SK-N-SH (cell line): ENCODE measurements around the gene ACCS. TPM values are rescaled to one million over a fixed set of nuclear protein-coding genes. Genes with fewer than 3 reads are reported as not detected.

Source experiments
- CTCF ChIA-PET: fragments of 300-600, 350-600 bp; formaldehyde crosslinking; extraction: SDS; loops from one replicate; lab custom pipeline; 2021; lab: Yijun Ruan, JAX
- POLR2A ChIA-PET: fragments of 350-600 bp; sonication (Branson Sonifier 250); formaldehyde crosslinking; extraction: SDS; loops from one replicate; lab custom pipeline; 2020; ENCODE audit warnings: antibody characterized with exemption, inconsistent platforms; lab: Yijun Ruan, JAX
- DNase-seq: peaks from one replicate; pipeline ENCODE4 v3.0.0; 2012
- H2AFZ ChIP-seq: fragments of 200-600 bp; sonication (generic); 2 replicates; pipeline ENCODE4 v1.8.1; 2016; ENCODE audit warnings: antibody characterized with exemption, mild to moderate bottlenecking, low read depth
- H3F3A ChIP-seq: fragments of 200-600 bp; sonication (generic); replicated peaks from 2 replicates; pipeline ENCODE3; 2016; ENCODE audit warnings: antibody characterized with exemption, mild to moderate bottlenecking; ENCODE audit not compliant: insufficient read depth
- H3K27ac ChIP-seq, 2 experiments: fragments of 200-500 bp in 1 of 2; fragments of 200-600 bp in 1 of 2; sonication (Bioruptor generic) in 1 of 2; sonication (generic), shearing (Covaris generic) in 1 of 2; 2 replicates each; pipeline versions ENCODE4 v1.5.1 to v1.6.1; 2014 to 2016; ENCODE audit warnings: low read depth in 2 of 2, inconsistent platforms in 1 of 2, low read length in 1 of 2, mild to moderate bottlenecking in 1 of 2, mixed read lengths in 1 of 2
- H3K27me3 ChIP-seq: fragments of 200-600 bp; sonication (generic), shearing (Covaris generic); 2 replicates; pipeline ENCODE4 v1.6.1; 2016; ENCODE audit warnings: mixed run types; ENCODE audit not compliant: insufficient read depth
- H3K36me3 ChIP-seq, 2 experiments: fragments of 200-500 bp in 1 of 2; fragments of 200-600 bp in 1 of 2; sonication (Bioruptor generic) in 1 of 2; sonication (generic) in 1 of 2; replicated peaks in 1 of 2; 2 replicates each; pipeline versions ENCODE3 to v1.5.1; 2014 to 2016; ENCODE audit warnings: low read length in 1 of 2, mild to moderate bottlenecking in 1 of 2; ENCODE audit not compliant: insufficient read depth in 2 of 2, control insufficient read depth in 1 of 2
- H3K4me1 ChIP-seq, 2 experiments: fragments of 200-500 bp in 1 of 2; fragments of 200-600 bp in 1 of 2; sonication (Bioruptor generic) in 1 of 2; sonication (generic), shearing (Covaris generic) in 1 of 2; 2 replicates each; pipeline versions ENCODE4 v1.5.1 to v1.6.1; 2014 to 2016; ENCODE audit warnings: low read depth in 1 of 2, low read length in 1 of 2, mixed run types in 1 of 2; ENCODE audit not compliant: insufficient read depth in 2 of 2, control insufficient read depth in 1 of 2
- H3K4me2 ChIP-seq: fragments of 200-600 bp; sonication (generic), shearing (Covaris generic); 2 replicates; pipeline ENCODE4 v1.6.1; 2017; ENCODE audit warnings: mixed run types
- H3K4me3 ChIP-seq, 2 experiments: fragments of 200-500 bp in 1 of 2; fragments of 200-600 bp in 1 of 2; sonication (Bioruptor generic) in 1 of 2; sonication (generic), shearing (Covaris generic) in 1 of 2; 2 replicates each; pipeline versions ENCODE4 v1.5.1 to v1.8.1; 2014 to 2016; ENCODE audit warnings: low read depth in 2 of 2, inconsistent platforms in 1 of 2, low read length in 1 of 2, mild to moderate bottlenecking in 1 of 2, mixed read lengths in 1 of 2, moderate library complexity in 1 of 2
- H3K79me2 ChIP-seq: fragments of 200-600 bp; sonication (generic); 2 replicates; pipeline ENCODE4 v1.8.1; 2017; ENCODE audit warnings: mild to moderate bottlenecking; ENCODE audit not compliant: insufficient read depth
- H3K9ac ChIP-seq: fragments of 200-600 bp; sonication (generic); 2 replicates; pipeline ENCODE4 v1.6.1; 2017; ENCODE audit warnings: mixed run types
- H3K9me2 ChIP-seq: fragments of 200-600 bp; sonication (generic); 2 replicates; pipeline ENCODE4 v1.6.1; 2017; ENCODE audit warnings: mixed run types
- H3K9me3 ChIP-seq: fragments of 200-600 bp; sonication (generic); 2 replicates; pipeline ENCODE4 v1.6.1; 2017; ENCODE audit warnings: mixed run types, mild to moderate bottlenecking, moderate library complexity
- H4K20me1 ChIP-seq: fragments of 200-600 bp; sonication (generic); 2 replicates; pipeline ENCODE4 v1.6.1; 2017; ENCODE audit warnings: mild to moderate bottlenecking, mixed run types; ENCODE audit not compliant: insufficient read depth
- CTCF ChIP-seq: fragments of 200-600 bp; sonication (generic); IDR thresholded peaks from 2 replicates; pipeline ENCODE4 v1.6.1; 2017; ENCODE audit warnings: antibody characterized with exemption, mild to moderate bottlenecking, moderate library complexity
- ELF1 ChIP-seq: IDR thresholded peaks from 2 replicates; pipeline ENCODE4 v1.4.0; 2012
- FOXM1 ChIP-seq: IDR thresholded peaks from 2 replicates; pipeline ENCODE4 v1.4.0; 2012; ENCODE audit warnings: low read depth, mild to moderate bottlenecking
- GABPA ChIP-seq: IDR thresholded peaks from 2 replicates; pipeline ENCODE4 v1.4.0; 2012; ENCODE audit warnings: low read depth, mild to moderate bottlenecking
- GATA2 ChIP-seq: sonication (generic); formaldehyde crosslinking; IDR thresholded peaks from 2 replicates; pipeline ENCODE4 v1.5.0; 2020; ENCODE audit warnings: mild to moderate bottlenecking, missing genetic modification reagents
- JUND ChIP-seq: IDR thresholded peaks from 2 replicates; pipeline ENCODE4 v1.4.0; 2012
- MEF2A ChIP-seq: IDR thresholded peaks from 2 replicates; pipeline ENCODE4 v1.4.0; 2012; ENCODE audit warnings: low read depth, borderline replicate concordance
- MXI1 ChIP-seq: IDR thresholded peaks from 2 replicates; pipeline ENCODE4 v1.6.1; 2012; ENCODE audit warnings: mild to moderate bottlenecking, low read depth, low read length, improper control_type of control experiment
- NFIC ChIP-seq: IDR thresholded peaks from 2 replicates; pipeline ENCODE4 v1.4.0; 2012; ENCODE audit warnings: borderline replicate concordance
- NRF1 ChIP-seq: IDR thresholded peaks from 2 replicates; pipeline ENCODE4 v1.6.1; 2012; ENCODE audit warnings: low read depth, mild to moderate bottlenecking, low read length
- RCOR1 ChIP-seq: fragments of 150-350 bp; IDR thresholded peaks from 2 replicates; pipeline ENCODE4 v1.6.1; 2017; ENCODE audit warnings: antibody characterized with exemption, low read length
- REST ChIP-seq: IDR thresholded peaks from 2 replicates; pipeline ENCODE4 v1.6.1; 2012; ENCODE audit warnings: mild to moderate bottlenecking, low read depth, low read length, moderate library complexity
- RFX5 ChIP-seq: IDR thresholded peaks from 2 replicates; pipeline ENCODE4 v1.6.1; 2012; ENCODE audit warnings: mild to moderate bottlenecking, improper control_type of control experiment, low read length
- RXRA ChIP-seq: IDR thresholded peaks from 2 replicates; pipeline ENCODE4 v1.4.0; 2012; ENCODE audit warnings: low read depth, mild to moderate bottlenecking, borderline replicate concordance
- TCF12 ChIP-seq: IDR thresholded peaks from 2 replicates; pipeline ENCODE4 v1.4.0; 2012
- YY1 ChIP-seq: IDR thresholded peaks from 2 replicates; pipeline ENCODE4 v1.4.0; 2012; ENCODE audit warnings: low read depth, mild to moderate bottlenecking
- ZBTB33 ChIP-seq: IDR thresholded peaks from 2 replicates; pipeline ENCODE4 v1.4.0; 2012; ENCODE audit warnings: low read depth, borderline replicate concordance
- WGBS: methylation state at CpG from one replicate; pipeline ENCODE4 v1.1.6; 2017; ENCODE audit warnings: low lambda C conversion rate; 5-methylcytosine and 5-hydroxymethylcytosine counted together
- polyA plus RNA-seq, 3 experiments: library from polyadenylated mRNA; depleted of rRNA; stranded (reverse); fragments of >200 nt; gene quantifications; 2 replicates each; pipeline ENCODE4 v1.2.3, GENCODE V29; 2012
- TF ChIP-seq, protein P1 (sequence below): IDR thresholded peaks from 2 replicates; pipeline ENCODE4 v1.4.0; 2012; ENCODE audit warnings: low read depth
- TF ChIP-seq, protein P2 (sequence below): IDR thresholded peaks from 2 replicates; pipeline ENCODE4 v1.4.0; 2012; ENCODE audit warnings: low read depth, borderline replicate concordance
- TF ChIP-seq, protein P3 (sequence below): fragments of 150-350 bp; IDR thresholded peaks from 2 replicates; pipeline ENCODE4 v1.6.1; 2016; ENCODE audit warnings: mild to moderate bottlenecking, low read depth, low read length

Gene ACCS
- polyA plus RNA-seq, 1 of the 3 experiments (the other 2 are of a cell fraction), result 28.5 TPM

- no peaks in the 10 kb centered on the region for H3K9me3 ChIP-seq
- ChIA-PET CTCF (interaction anchor here (1.0 to 10.2 kb wide), 3 partner anchors 20 to 194 kb away, joined by 3 to 150 read pairs (median 3); partner anchors contain the start of gene ACCS), POLR2A (no interaction called here)
- no peaks in the 10 kb centered on the region for H3K36me3 ChIP-seq
- H3K9me2 ChIP-seq, result no peaks in the 10 kb centered on the region
- TF ChIP-seq NRF1 (no peak), GABPA (no peak)
- TF ChIP-seq, protein P1, sequence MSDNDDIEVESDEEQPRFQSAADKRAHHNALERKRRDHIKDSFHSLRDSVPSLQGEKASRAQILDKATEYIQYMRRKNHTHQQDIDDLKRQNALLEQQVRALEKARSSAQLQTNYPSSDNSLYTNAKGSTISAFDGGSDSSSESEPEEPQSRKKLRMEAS, result no peak
- no peak overlapping the region for H3K27ac ChIP-seq
- no peak overlapping the region for H3K4me2 ChIP-seq
- H3F3A ChIP-seq, result no peaks in the 10 kb centered on the region
- no peak overlapping the region for H2AFZ ChIP-seq
- no peaks in the 10 kb centered on the region for H4K20me1 ChIP-seq
- 17% methylated on average over 2 of the region's 2 CpGs for WGBS
- DNase-seq, result no peak
- no peak overlapping the region for H3K9ac ChIP-seq
- no peak overlapping the region for H3K4me3 ChIP-seq
- H3K4me1 ChIP-seq, result no peaks in the 10 kb centered on the region
- H3K27me3 ChIP-seq, result no peaks in the 10 kb centered on the region
- no peaks in the 10 kb centered on the region for H3K79me2 ChIP-seq
Observed at GRCh38 chr11:44046182-44046581, 19.9 kb upstream of the ACCS start.

DNA sequence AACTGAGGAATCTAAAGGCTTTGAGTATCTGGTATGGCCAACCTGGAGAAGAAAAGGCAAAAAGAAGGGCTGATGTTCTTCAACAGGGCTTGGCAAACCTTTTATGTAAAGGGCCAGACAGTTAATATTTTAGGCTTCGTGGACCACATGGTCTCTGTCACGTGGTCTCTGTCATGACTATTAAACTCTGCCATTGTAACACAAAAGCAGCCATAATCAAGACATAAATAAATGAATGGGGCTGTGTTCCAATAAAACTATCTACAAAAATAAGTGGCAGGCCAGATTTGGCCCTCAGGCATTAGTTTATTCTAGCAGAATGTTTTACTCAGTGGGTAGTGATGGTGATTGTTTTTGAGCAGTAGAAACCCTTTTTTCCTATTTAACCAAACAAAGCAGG, 18.8 kb upstream of the ACCS start:
- H3K27me3 ChIP-seq, result no peaks in the 10 kb centered on the region; the same call in 1 of the 2 replicates
- H3K79me2 ChIP-seq, result no peaks in the 10 kb centered on the region
- 4% methylated on average over 2 of the region's 2 CpGs for WGBS
- POLR2A ChIA-PET, result no interaction called here
- H2AFZ ChIP-seq, result no peak overlapping the region
- H3K9me2 ChIP-seq, result no peaks in the 10 kb centered on the region
- no peaks in the 10 kb centered on the region for H3K4me1 ChIP-seq
- no peak overlapping the region for H3K4me3 ChIP-seq
- H3K27ac ChIP-seq, result no peak overlapping the region
- no peaks in the 10 kb centered on the region for H3F3A ChIP-seq
- no peak overlapping the region for H3K4me2 ChIP-seq
- no peaks in the 10 kb centered on the region for H3K36me3 ChIP-seq
- no peak overlapping the region for H3K9ac ChIP-seq
- no peak for DNase-seq
- CTCF ChIA-PET, result interaction anchor here (0.9 kb wide), 1 partner anchor 48 kb away, joined by 3 read pairs; the partner anchor contains the start of gene EXT2
- no peaks in the 10 kb centered on the region for H4K20me1 ChIP-seq
- no peaks in the 10 kb centered on the region for H3K9me3 ChIP-seq
- TF ChIP-seq GABPA (no peak), ELF1 (no peak), NFIC (no peak), RXRA (no peak), FOXM1 (no peak), REST (no peak), RCOR1 (no peak), ZBTB33 (no peak), JUND (no peak), YY1 (no peak), GATA2 (no peak), TCF12 (no peak), CTCF (no peak), NRF1 (no peak), RFX5 (no peak), MEF2A (no peak), MXI1 (no peak)
- TF ChIP-seq, protein P2, sequence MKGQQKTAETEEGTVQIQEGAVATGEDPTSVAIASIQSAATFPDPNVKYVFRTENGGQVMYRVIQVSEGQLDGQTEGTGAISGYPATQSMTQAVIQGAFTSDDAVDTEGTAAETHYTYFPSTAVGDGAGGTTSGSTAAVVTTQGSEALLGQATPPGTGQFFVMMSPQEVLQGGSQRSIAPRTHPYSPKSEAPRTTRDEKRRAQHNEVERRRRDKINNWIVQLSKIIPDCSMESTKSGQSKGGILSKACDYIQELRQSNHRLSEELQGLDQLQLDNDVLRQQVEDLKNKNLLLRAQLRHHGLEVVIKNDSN, result no peak
- TF ChIP-seq, protein P3, sequence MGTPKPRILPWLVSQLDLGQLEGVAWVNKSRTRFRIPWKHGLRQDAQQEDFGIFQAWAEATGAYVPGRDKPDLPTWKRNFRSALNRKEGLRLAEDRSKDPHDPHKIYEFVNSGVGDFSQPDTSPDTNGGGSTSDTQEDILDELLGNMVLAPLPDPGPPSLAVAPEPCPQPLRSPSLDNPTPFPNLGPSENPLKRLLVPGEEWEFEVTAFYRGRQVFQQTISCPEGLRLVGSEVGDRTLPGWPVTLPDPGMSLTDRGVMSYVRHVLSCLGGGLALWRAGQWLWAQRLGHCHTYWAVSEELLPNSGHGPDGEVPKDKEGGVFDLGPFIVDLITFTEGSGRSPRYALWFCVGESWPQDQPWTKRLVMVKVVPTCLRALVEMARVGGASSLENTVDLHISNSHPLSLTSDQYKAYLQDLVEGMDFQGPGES, result no peak
